ENCODE results near the gene ABTB1.

Gene ABTB1

DNA sequence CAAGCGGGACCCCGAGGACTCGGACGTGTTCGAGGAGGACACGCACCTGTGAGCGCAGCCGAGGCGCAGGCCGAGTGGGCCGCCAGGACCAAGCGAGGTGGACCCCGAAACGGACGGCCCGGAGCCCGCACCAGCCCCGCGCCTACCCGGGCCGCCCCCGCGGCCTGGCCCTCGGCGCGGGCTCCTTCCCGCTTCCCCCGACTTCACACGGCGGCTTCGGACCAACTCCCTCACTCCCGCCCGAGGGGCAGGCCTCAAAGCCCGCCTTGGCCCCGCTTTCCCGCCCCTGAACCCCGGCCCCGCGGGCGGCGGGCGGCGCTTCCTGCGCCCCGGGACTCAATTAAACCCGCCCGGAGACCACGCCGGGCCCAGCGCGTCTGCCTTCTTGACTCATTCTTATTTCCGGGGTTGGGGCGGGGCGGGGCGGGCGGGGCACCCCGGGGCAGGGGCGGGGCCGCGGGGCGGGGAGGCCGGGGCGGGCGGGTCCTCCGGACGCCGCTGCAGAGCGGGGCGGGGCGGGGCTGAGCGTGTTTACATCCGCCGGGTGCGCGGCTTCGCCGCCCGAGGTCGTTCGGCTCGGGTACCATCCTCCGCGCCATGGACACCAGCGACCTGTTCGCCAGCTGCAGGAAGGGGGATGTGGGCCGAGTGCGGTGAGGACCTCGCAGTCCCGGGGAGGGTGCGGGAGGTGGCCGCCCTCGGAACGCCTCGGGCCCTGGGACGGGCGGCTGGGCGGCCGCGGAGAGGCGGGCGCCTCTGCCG is at the start of gene ABTB1:
TSS of gene ABTB1 (plus strand) at position 524 of the 762 bp plus-strand sequence. CDS start at position 598, 74 bp downstream.
- in situ Hi-C loops (cut with HindIII; ENCODE audit: low sequenced_read_pairs): loop anchor here (25.0 kb wide), 1 partner anchor 290 kb away; no protein-coding TSS in a partner anchor

- in situ Hi-C loops (cut with HindIII; ENCODE audit: low sequenced_read_pairs): no loop called here
These were observed 48.7 kb upstream of the ABTB1 start for GRCh38 chr3:127624063-127624462.

DNA sequence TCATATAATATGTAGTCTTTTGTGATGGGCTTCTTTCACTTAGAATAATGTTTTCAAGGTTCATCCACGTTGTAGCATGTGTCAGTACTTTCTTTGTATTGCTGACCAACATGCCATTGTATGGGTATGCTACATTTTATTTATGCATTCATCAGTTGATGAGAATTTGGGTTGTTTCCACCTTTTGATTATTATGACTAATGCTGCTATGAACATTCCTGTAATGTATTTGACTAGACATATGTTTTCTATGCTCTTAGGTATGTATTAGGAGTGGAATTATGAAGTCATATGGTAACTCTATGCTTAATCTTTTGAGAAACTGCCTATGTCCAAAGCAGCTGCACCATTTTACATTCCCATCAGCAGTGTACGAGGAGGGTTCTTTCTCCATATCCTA is 46.9 kb upstream of the ABTB1 start:
- in situ Hi-C loops (cut with HindIII; ENCODE audit: low sequenced_read_pairs): no loop called here

DNA sequence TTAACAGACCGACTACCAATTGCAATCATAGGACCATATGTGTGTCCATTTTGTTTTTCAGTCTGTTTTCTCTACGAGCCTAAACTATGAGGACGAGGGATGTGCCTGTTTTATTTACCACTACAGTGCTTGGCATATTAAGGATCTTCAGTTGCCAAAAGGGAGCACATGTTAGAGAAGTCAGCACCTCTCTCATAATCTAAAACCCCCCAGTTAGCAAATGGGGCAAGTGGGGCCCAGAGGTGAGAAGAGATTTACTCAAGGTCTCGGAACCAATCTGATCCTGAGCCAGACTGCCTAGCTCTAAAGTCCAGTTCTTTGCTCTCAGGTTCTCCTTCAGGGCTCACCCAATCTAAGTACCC is 44.3 kb upstream of the ABTB1 start:
- in situ Hi-C loops (cut with HindIII; ENCODE audit: low sequenced_read_pairs): no loop called here

DNA sequence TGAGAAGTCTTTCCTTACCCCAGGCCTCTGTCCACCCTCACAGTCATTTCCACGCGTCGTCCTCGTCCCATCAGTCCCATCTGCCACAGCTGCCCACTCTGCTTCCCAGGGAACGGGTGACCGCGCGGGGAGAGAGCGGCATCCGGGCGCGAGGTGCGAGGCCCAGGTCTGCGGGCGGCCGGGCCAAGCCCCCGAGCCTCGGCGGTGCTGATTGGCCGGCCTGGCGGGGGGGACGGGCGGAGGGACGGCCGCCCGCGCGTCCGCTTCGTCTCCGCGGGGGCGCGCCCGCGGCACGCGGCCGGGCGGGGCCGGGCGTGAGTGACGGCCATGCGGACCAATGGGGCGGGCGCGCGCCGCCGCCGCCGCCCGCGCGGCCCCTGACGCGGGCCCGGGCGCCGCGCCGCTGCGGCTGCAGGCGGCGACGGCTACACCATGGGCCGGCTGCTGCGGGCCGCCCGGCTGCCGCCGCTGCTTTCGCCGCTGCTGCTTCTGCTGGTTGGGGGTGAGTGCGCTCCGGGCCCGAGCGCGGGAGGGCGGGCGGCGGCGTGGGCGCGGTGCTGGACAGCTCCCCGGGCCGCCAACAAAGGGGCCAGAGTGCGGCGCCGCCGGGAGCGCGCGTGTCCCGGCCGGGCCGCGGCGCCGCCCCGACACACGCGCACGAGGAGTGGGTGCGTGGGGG is 43.8 kb upstream of the ABTB1 start, which contains the start of gene PODXL2:
TSS of gene PODXL2 (plus strand) at position 398 of the 679 bp plus-strand sequence. CDS start at position 433, 35 bp downstream.
- in situ Hi-C loops (cut with HindIII; ENCODE audit: low sequenced_read_pairs): no loop called here

- in situ Hi-C loops (cut with HindIII; ENCODE audit: low sequenced_read_pairs): no loop called here
These were observed 43.0 kb upstream of the ABTB1 start for GRCh38 chr3:127629467-127630403.

- in situ Hi-C loops (cut with HindIII; ENCODE audit: low sequenced_read_pairs): no loop called here
These were observed 41.7 kb upstream of the ABTB1 start for GRCh38 chr3:127630811-127631714.

GRCh38 chr3:127632035-127632820 is 40.5 kb upstream of the ABTB1 start:
- in situ Hi-C loops (cut with HindIII; ENCODE audit: low sequenced_read_pairs): no loop called here

- in situ Hi-C loops (cut with HindIII; ENCODE audit: low sequenced_read_pairs): no loop called here
These were observed 38.1 kb upstream of the ABTB1 start for GRCh38 chr3:127634653-127635052.

GRCh38 chr3:127637546-127637945 is 35.2 kb upstream of the ABTB1 start:
- in situ Hi-C loops (cut with HindIII; ENCODE audit: low sequenced_read_pairs): no loop called here

DNA sequence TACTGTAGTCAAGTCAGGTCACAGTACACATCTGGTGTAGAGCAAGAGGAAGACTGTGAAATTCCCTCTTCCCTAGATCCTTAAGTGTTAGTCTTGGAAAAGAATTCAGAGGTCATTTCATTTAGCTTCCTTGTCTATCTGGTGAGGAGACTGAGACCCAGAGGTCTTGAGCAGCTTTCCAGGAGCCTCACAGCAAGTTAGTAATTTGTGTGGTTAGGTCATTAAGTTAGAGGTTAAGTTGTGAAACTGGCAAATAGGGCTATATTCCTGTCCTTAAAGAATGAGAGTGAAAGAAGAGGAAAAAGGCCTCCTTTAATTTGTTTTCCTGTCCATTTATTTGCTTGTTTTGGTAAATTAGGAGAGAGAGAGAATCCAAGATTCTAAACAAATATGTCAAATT is 34.8 kb upstream of the ABTB1 start:
- in situ Hi-C loops (cut with HindIII; ENCODE audit: low sequenced_read_pairs): no loop called here

- in situ Hi-C loops (cut with HindIII; ENCODE audit: low sequenced_read_pairs): no loop called here
These were observed 33.3 kb upstream of the ABTB1 start for GRCh38 chr3:127639173-127640041.

- in situ Hi-C loops (cut with HindIII; ENCODE audit: low sequenced_read_pairs): no loop called here
These were observed 32.8 kb upstream of the ABTB1 start for GRCh38 chr3:127640042-127640355.

- in situ Hi-C loops (cut with HindIII; ENCODE audit: low sequenced_read_pairs): loop anchor here (5.0 kb wide), 1 partner anchor 98 kb away; no protein-coding TSS in a partner anchor
These were observed 27.9 kb upstream of the ABTB1 start for GRCh38 chr3:127644641-127645370.

DNA sequence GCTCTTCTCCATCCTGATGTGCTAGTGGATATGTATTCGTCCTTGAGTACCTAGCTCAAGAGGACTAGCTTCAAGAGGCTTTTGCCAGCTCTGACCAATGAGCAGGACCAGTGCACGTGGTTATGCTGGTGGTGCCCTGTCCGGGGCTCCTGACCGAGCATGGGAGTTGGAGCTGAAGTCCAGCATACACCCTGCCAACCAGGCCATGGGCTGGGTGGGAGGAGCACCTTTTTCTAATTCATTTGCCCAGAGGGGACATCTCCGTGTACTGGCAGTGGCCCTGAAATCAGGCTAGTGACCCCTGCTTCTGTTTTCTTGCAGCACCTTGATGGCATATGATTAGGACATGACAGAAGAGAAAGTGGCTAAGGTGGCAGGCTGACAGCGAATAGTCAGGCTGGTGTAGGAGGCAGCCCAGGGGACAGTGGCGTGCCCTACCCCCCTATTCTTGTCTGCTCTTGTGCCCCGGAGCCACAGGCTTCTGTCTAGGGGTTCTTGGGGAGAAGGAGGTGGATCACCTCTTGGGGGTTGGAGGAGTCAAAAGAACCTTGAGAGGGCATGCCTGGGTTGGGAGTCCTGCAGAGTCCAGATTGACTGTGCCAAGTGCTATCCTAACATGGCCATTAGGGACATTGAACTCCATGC is 27.3 kb upstream of the ABTB1 start:
- in situ Hi-C loops (cut with HindIII; ENCODE audit: low sequenced_read_pairs): loop anchor here (5.0 kb wide), 1 partner anchor 98 kb away; no protein-coding TSS in a partner anchor

DNA sequence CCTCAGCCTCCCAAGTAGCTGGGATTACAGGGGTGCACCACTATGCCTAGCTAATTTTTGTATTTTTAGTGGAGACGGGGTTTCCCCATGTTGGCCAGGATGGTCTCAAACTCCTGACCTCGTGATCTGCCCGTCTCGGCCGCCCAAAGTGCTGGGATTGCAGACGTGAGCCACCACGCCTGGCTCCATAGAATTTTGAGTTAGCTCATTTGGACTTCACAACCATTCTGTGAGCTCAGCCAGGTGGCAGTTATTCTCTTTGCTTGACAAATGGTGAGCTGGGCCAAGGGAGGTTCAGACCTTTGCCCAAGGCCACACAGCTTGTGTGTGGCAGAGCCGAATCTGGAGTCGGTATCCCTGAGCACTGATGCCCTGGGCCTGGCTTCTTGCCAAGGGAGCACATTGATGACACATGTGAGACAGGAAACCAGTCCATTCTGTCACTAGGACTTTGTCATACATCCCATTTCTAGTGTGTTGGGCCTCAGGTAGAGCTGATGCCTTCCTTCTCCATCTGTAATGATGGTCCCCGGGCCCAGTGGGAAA is 26.2 kb upstream of the ABTB1 start:
- in situ Hi-C loops (cut with HindIII; ENCODE audit: low sequenced_read_pairs): loop anchor here (5.0 kb wide), 1 partner anchor 99 kb away; no protein-coding TSS in a partner anchor

All from endothelial cell of hepatic sinusoid (primary cell).